Keratinocyte (primary cell): ENCODE data around the gene ASF1A. TPM values are rescaled to one million over a fixed set of nuclear protein-coding genes. Genes with fewer than 3 reads are reported as not detected.

Experiments used
- DNase-seq: peaks from one replicate; pipeline ENCODE4 v3.0.0-alpha.2; 2011; ENCODE audit warnings: low read depth, missing footprints, low spot score
- FAIRE-seq: peaks from 2 replicates; lab custom pipeline; 2011; peaks lifted over from hg19 to GRCh38; lab: Jason Lieb, UNC
- H2AFZ ChIP-seq: 2 replicates; pipeline ENCODE4 v1.6.0; 2012; ENCODE audit warnings: low read length, control low read depth, inconsistent platforms; ENCODE audit not compliant: control insufficient read depth
- H3K27ac ChIP-seq: 2 replicates; pipeline ENCODE4 v1.5.1; 2011; ENCODE audit warnings: low read length; ENCODE audit not compliant: control insufficient read depth, insufficient read depth
- H3K27me3 ChIP-seq: 3 replicates; pipeline ENCODE4 v1.6.0; 2011; ENCODE audit warnings: low read length; ENCODE audit not compliant: control insufficient read depth, insufficient read depth; ENCODE audit errors: extremely low read depth
- H3K36me3 ChIP-seq, 2 experiments: 2 replicates in 1 of 2; 3 replicates in 1 of 2; pipeline ENCODE4 v1.5.1; 2011; ENCODE audit warnings: low read length in 2 of 2, mild to moderate bottlenecking in 1 of 2; ENCODE audit not compliant: control insufficient read depth in 2 of 2, insufficient read depth in 2 of 2; ENCODE audit errors: extremely low read depth in 1 of 2
- H3K4me1 ChIP-seq: 3 replicates; pipeline ENCODE4 v1.5.1; 2011; ENCODE audit warnings: low read length; ENCODE audit not compliant: control insufficient read depth, insufficient read depth; ENCODE audit errors: extremely low read depth
- H3K4me2 ChIP-seq: 3 replicates; pipeline ENCODE4 v1.6.0; 2011; ENCODE audit warnings: low read depth, low read length; ENCODE audit not compliant: control insufficient read depth, insufficient read depth; ENCODE audit errors: extremely low read depth
- H3K4me3 ChIP-seq, 3 experiments: fragments of 200-600 bp in 1 of 3; sonication (generic) in 1 of 3; 2 replicates in 2 of 3; 3 replicates in 1 of 3; pipeline ENCODE4 v1.5.1; 2011 to 2016; ENCODE audit warnings: low read length in 3 of 3, mild to moderate bottlenecking in 3 of 3, control low read depth in 2 of 3, inconsistent platforms in 1 of 3, low read depth in 1 of 3, mixed read lengths in 1 of 3, mixed run types in 1 of 3, moderate library complexity in 1 of 3; ENCODE audit not compliant: control insufficient read depth in 2 of 3, insufficient read depth in 2 of 3; ENCODE audit errors: extremely low read depth in 1 of 3
- H3K79me2 ChIP-seq: 2 replicates; pipeline ENCODE4 v1.6.0; 2012; ENCODE audit warnings: low read length; ENCODE audit not compliant: control insufficient read depth, insufficient read depth
- H3K9ac ChIP-seq: 3 replicates; pipeline ENCODE4 v1.6.0; 2011; ENCODE audit warnings: low read length; ENCODE audit not compliant: control insufficient read depth, insufficient read depth; ENCODE audit errors: extremely low read depth
- H3K9me1 ChIP-seq: 3 replicates; pipeline ENCODE4 v1.6.0; 2011; ENCODE audit warnings: low read length; ENCODE audit not compliant: control insufficient read depth, insufficient read depth; ENCODE audit errors: extremely low read depth
- H3K9me3 ChIP-seq: 2 replicates; pipeline ENCODE4 v1.5.1; 2012; ENCODE audit warnings: low read depth, low read length; ENCODE audit not compliant: control insufficient read depth
- H4K20me1 ChIP-seq: 3 replicates; pipeline ENCODE4 v1.6.0; 2011; ENCODE audit warnings: low read length; ENCODE audit not compliant: control insufficient read depth, insufficient read depth; ENCODE audit errors: extremely low read depth
- EZH2 ChIP-seq: IDR thresholded peaks from one replicate; pipeline ENCODE4 v1.6.1; 2012; ENCODE audit warnings: inconsistent platforms, mild to moderate bottlenecking, low read length, moderate library complexity
- dilution Hi-C: fragments of 300-500 bp; cut with MboI; formaldehyde crosslinking; loops from one replicate; pipeline ENCODE4 v1.7.0; 2020; ENCODE audit warnings: low sequenced_read_pairs; ENCODE audit not compliant: extremely low pct_ligation_motif_present
- polyA plus RNA-seq, 5 experiments: library from polyadenylated mRNA; depleted of rRNA in 3 of 5; stranded (reverse) in 3 of 5; stranded (forward) in 1 of 5; unstranded in 1 of 5; fragments of >200 nt; gene quantifications; 1 replicate in 1 of 5; 2 replicates in 3 of 5; 3 replicates in 1 of 5; pipeline versions ENCODE4 v1.2.1 to v1.2.3, GENCODE V29; 2011 to 2012; ENCODE audit warnings: missing spikeins in 2 of 5, low read depth in 1 of 5, low replicate concordance in 1 of 5
- TF ChIP-seq, protein P1 (sequence below), 3 experiments: IDR thresholded peaks in 1 of 3; conservative IDR thresholded peaks in 1 of 3; optimal IDR thresholded peaks in 1 of 3; 2 replicates in 2 of 3; 3 replicates in 1 of 3; pipeline versions ENCODE3 to v1.5.1; 2011; ENCODE audit warnings: low read length in 3 of 3, mild to moderate bottlenecking in 3 of 3, moderate library complexity in 2 of 3, control low read depth in 1 of 3, inconsistent platforms in 1 of 3; ENCODE audit not compliant: insufficient read depth in 2 of 3; ENCODE audit errors: extremely low read depth in 1 of 3

Gene ASF1A
- polyA plus RNA-seq, 1 donor (not counting 4 experiments of a cell fraction or from before 2014, with no cell fraction given): 19.9 TPM

DNA sequence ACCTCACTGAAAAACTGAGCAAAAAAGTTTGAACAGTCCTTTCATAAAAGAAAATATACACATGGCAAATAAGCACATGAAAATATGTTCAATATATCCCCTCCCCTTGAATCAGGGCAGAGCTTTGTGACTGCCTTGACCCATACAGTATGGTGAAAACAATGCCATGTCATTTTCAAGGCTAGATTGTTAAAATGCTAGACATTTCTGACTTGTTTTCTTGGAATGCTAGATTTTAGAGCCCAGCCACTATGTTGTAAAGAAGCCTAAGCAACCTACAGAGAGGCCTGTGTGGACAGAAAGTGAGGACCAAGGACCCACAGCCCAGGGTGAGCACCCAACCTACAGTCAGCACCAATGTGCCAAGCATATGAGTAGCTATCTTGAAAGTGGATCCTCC, 17.1 kb upstream of the ASF1A start:
- no peak overlapping the region for H3K9ac ChIP-seq
- TF ChIP-seq, protein P1, sequence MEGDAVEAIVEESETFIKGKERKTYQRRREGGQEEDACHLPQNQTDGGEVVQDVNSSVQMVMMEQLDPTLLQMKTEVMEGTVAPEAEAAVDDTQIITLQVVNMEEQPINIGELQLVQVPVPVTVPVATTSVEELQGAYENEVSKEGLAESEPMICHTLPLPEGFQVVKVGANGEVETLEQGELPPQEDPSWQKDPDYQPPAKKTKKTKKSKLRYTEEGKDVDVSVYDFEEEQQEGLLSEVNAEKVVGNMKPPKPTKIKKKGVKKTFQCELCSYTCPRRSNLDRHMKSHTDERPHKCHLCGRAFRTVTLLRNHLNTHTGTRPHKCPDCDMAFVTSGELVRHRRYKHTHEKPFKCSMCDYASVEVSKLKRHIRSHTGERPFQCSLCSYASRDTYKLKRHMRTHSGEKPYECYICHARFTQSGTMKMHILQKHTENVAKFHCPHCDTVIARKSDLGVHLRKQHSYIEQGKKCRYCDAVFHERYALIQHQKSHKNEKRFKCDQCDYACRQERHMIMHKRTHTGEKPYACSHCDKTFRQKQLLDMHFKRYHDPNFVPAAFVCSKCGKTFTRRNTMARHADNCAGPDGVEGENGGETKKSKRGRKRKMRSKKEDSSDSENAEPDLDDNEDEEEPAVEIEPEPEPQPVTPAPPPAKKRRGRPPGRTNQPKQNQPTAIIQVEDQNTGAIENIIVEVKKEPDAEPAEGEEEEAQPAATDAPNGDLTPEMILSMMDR (optimal IDR thresholded peaks at IDR 0.05 in 1 of 3, IDR thresholded peaks at IDR 0.05 in 1 of 3, conservative IDR thresholded peaks at IDR 0.05 in 1 of 3; ENCODE audit: extremely low read depth in 1 of 3, insufficient read depth in 2 of 3, low read length in 3 of 3): no peak
- TF ChIP-seq EZH2: no peak
- no peak for FAIRE-seq
- H3K36me3 ChIP-seq: no peaks in the 10 kb centered on the region
- no peak overlapping the region for H3K4me2 ChIP-seq
- H2AFZ ChIP-seq: no peak overlapping the region
- H3K9me1 ChIP-seq: no peaks in the 10 kb centered on the region
- H3K4me3 ChIP-seq: no peak overlapping the region
- no peaks in the 10 kb centered on the region for H4K20me1 ChIP-seq
- H3K27me3 ChIP-seq: no peaks in the 10 kb centered on the region
- peaks cover 3% of the 10 kb centered on the region for H3K79me2 ChIP-seq
- no peaks in the 10 kb centered on the region for H3K9me3 ChIP-seq
- no peak overlapping the region for H3K27ac ChIP-seq
- H3K4me1 ChIP-seq: no peaks in the 10 kb centered on the region
- dilution Hi-C loops: no loop called here
- DNase-seq: no peak

- Histone ChIP-seq H3K4me1 (peaks cover 3% of the 10 kb centered on the region), H3K27ac (no peak overlapping the region), H3K4me3 (no peak overlapping the region), H3K9me3 (no peaks in the 10 kb centered on the region), H4K20me1 (no peaks in the 10 kb centered on the region), H2AFZ (no peak overlapping the region), H3K9ac (no peak overlapping the region), H3K36me3 (no peaks in the 10 kb centered on the region), H3K27me3 (no peaks in the 10 kb centered on the region), H3K4me2 (no peak overlapping the region), H3K9me1 (no peaks in the 10 kb centered on the region), H3K79me2 (peaks cover 5% of the 10 kb centered on the region)
- FAIRE-seq (no peak), DNase-seq (no peak)
- dilution Hi-C loops: no loop called here
- TF ChIP-seq, protein P1 (optimal IDR thresholded peaks at IDR 0.05 in 1 of 3, IDR thresholded peaks at IDR 0.05 in 1 of 3, conservative IDR thresholded peaks at IDR 0.05 in 1 of 3; ENCODE audit: extremely low read depth in 1 of 3, insufficient read depth in 2 of 3, low read length in 3 of 3): no peak
- TF ChIP-seq EZH2: no peak
These were observed 16.1 kb upstream of the ASF1A start for GRCh38 chr6:118877806-118878205.
